ENCODE measurements around the gene LOXL3.

Gene LOXL3

GRCh38 chr2:74533464-74533863 lies 20.3 kb downstream of the LOXL3 start:
- no peak overlapping the region for H3K4me3 ChIP-seq (ENCODE audit: low read depth, low read length)
- TF ChIP-seq CTCF (IDR thresholded peaks at IDR 0.05; ENCODE audit: borderline replicate concordance, insufficient read depth, low read depth, low read length) = no peak

GRCh38 chr2:74532222-74532621 lies 21.5 kb downstream of the LOXL3 start:
- peak; percentile 11; the same call in 1 of the 2 replicates for TF ChIP-seq CTCF (IDR thresholded peaks at IDR 0.05; ENCODE audit: borderline replicate concordance, insufficient read depth, low read depth, low read length)
- no peak overlapping the region for H3K4me3 ChIP-seq (ENCODE audit: low read depth, low read length)

DNA sequence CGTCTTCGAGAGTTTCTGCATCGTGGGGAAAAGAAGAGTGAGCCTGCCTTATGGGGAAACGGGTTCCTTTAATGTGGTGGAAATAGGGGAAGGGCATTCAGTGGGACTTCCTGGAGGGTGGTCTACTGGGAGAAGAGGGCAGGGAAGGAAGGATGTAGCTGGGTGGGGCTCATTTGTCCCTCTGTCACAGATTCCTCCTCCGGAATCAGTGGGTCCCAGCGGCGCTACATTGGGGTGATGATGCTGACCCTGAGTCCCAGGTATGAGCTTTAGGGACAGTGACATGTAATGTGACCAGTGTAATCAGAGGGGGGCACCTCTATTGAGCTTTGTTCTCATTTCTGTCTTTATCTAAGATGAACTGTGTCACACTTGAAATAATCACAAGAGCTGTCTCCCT lies 22.1 kb downstream of the LOXL3 start:
- no peak for TF ChIP-seq CTCF (IDR thresholded peaks at IDR 0.05; ENCODE audit: borderline replicate concordance, insufficient read depth, low read depth, low read length)
- H3K4me3 ChIP-seq (ENCODE audit: low read depth, low read length) = peak overlapping the region; percentile 82

- peak overlapping the region; percentile 82 for H3K4me3 ChIP-seq (ENCODE audit: low read depth, low read length)
- no peak for TF ChIP-seq CTCF (IDR thresholded peaks at IDR 0.05; ENCODE audit: borderline replicate concordance, insufficient read depth, low read depth, low read length)
Observed at GRCh38 chr2:74530239-74531187, 23.2 kb downstream of the LOXL3 start.

DNA sequence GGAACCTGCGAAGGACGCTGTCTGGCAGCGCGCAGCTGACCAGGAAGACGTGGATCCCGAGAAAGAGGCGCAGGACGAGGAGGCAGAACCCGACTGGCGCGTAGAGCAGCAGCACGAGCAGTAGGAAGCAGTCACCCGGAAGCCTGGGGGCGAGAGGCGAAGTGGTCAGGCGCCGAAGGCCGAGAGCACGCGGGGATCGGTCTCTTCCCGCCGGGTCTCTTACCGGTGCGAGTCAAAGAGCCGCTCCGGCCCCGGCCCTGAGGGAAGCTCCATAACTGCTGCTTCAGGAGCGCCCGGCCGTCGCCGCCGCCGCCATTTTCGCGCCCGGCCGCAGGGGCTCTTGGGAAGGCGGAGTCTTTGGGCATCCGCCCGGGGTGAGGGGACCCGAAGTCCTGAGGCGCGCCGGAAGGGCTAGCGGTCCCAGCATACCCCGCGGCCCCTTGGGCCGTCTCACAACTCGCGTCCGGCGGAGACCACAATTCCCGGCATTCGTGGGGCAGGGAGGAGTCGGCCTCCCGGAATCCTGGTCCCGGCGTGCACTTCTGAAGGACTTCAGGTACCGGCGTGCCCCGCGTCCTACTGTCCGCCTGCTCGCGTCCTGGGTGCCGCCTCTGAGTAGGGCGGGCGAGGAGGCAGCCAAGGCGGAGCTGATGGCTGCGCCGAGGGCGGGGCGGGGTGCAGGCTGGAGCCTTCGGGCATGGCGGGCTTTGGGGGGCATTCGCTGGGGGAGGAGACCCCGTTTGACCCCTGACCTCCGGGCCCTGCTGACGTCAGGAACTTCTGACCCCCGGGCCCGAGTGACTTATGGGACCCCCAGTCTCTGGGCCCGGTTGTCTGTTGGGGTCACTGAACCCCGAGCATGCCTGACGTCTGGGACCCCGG lies 24.1 kb downstream of the LOXL3 start, which contains the start of the genes AUP1 and HTRA2:
TSS of gene AUP1 (minus strand) at position 350 of the 882 bp plus-strand sequence. CDS start at position 273, 77 bp downstream.
TSS of gene HTRA2 (plus strand) at position 577 of the 882 bp plus-strand sequence. CDS start at position 651, 74 bp downstream.
- H3K4me3 ChIP-seq (ENCODE audit: low read depth, low read length) = peak within 1 kb of the TSS; percentile 82
- TF ChIP-seq CTCF (IDR thresholded peaks at IDR 0.05; ENCODE audit: borderline replicate concordance, insufficient read depth, low read depth, low read length) = no peak

DNA sequence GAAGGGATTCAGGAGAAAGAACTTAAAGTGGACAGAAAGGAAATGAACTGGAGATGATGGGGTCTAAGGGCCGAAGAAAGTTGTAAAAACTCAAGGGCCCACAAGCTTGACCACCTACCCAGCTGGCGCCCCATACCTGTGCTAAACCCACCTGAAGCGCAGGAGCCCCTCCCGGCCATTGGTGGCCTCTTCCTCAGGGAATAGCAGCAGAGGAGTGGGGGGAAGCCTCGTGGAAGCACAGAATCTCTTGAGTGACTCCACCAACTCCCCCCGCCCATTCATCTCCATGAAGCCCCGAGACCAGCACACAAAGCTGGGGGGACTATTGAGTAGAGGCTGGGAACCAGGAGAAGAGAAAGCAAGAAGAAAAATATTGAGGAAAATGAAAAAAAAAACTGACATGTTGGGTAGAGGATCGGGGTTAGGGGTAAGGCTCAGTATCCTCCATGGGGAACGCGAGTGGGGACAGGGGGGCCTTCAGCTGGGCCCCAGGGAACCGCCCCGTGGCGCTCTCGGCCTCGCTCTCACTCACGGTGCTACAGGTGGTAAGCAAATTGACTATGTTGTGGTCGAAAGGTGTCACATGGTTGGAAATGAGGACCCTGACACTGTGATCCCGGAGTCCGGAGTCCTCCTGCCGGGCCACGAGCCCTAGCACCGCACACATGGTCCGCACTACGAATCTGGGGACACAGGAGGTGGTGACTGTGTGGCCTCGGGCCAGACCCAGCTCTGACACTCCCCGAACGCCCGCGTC lies 25.0 kb downstream of the LOXL3 start:
- H3K4me3 ChIP-seq (ENCODE audit: low read depth, low read length) = peak overlapping the region; percentile 82
- TF ChIP-seq CTCF (IDR thresholded peaks at IDR 0.05; ENCODE audit: borderline replicate concordance, insufficient read depth, low read depth, low read length) = peak; percentile 17; the same call in 1 of the 2 replicates
